ENCODE results near the gene CDK14. TPM values are rescaled to one million over a fixed set of nuclear protein-coding genes. Genes with fewer than 3 reads are reported as not detected.

CDK14 gene
- total and polyA plus RNA-seq, 2 of the 8 experiments (the other 6 are each of a cell fraction or from before 2014, with no cell fraction given): 5.5 to 47.3 TPM

- TF ChIP-seq JUND (IDR thresholded peaks at IDR 0.05; ENCODE audit: low read length) (no peak), PHF8 (conservative IDR thresholded peaks at IDR 0.05; ENCODE audit: low read depth, low read length) (no peak)
Measured at GRCh38 chr7:90958647-90959046, 362.5 kb downstream of the CDK14 start (continued).
